ENCODE results near the gene STUB1. TPM values are rescaled to one million over a fixed set of nuclear protein-coding genes. Genes with fewer than 3 reads are reported as not detected.

STUB1 gene
- total RNA-seq, 1 donor from 2014 or later, result 87.1 TPM

DNA sequence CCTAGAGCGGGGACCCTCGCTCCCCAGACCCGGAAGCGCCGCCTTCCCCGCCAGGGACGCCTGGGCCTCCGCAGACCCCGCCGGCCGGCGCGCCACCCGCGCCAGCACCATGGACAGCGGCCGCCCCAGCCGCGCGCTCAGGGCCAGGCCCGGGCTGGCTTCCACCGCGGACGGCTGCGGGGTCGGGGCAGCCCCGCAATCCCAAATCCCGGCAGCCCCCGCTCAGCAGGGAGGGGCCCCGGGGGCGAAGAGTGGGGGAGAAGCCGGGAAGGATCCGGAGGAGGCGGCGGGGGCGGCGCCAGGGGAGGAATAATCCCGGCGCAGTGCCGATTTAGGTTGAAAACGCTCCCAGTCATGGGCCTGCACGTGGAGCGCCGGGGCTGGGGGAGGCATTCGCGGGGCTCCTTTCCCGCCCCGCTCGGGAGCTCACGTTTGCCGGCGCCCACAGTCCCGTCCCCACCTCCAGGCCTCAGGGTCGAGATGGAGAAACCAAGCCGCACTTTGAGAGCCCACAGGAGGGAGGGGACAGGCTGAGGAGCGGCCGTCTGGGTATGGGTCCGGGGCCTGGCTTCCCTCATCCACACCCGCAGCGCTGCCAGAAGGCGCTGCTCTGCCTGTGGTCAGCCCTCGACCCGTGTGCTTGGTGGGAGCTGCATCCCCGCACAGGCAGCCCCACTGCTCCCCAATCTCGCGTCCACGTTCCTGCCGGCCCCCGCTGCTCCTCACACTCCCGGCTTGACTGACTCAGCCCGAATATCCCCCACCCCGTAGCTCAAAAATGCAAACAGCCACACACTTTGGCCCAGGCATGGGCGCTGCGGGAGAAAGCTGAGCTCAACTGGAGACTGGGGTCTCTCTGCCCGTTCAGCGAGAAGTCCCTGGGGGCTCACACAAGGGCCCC is 20.7 kb downstream of the STUB1 start:
- H3K9me3 Mint-ChIP-seq (ENCODE audit: low read depth), result no peaks in the 10 kb centered on the region
- H3K27me3 Mint-ChIP-seq, result peaks cover 62% of the 10 kb centered on the region

DNA sequence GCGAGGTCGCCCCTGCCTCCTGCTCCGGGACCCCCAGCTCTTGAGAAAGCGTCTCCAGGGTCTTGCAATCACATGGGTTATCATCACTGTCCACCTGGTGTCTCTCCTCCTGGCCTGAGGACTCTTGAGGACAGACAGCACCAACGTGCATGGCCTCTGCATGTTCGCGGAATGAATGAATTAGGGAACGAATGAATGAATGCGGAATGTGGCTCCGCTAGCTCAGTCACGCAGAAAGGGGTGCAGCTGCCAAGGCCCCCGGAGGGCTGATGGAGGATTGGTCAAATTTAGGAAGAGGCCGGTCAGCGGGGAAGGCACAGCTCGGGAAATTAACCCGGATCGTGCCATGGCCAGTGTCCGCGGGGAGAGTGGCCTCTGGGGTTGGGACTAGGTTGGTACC is 22.1 kb downstream of the STUB1 start:
- no peak for DNase-seq (ENCODE audit: low spot score, unreplicated experiment)
- H3K4me1 Mint-ChIP-seq (ENCODE audit: low read depth), result no peaks in the 10 kb centered on the region
- no peak overlapping the region for H3K4me3 Mint-ChIP-seq (ENCODE audit: low read depth)
- peaks cover 65% of the 10 kb centered on the region for H3K27me3 Mint-ChIP-seq
- H3K27ac Mint-ChIP-seq, result no peak overlapping the region
- no peaks in the 10 kb centered on the region for H3K36me3 Mint-ChIP-seq (ENCODE audit: insufficient read depth)
- no peaks in the 10 kb centered on the region for H3K9me3 Mint-ChIP-seq (ENCODE audit: low read depth)
- TF ChIP-seq, protein P1, sequence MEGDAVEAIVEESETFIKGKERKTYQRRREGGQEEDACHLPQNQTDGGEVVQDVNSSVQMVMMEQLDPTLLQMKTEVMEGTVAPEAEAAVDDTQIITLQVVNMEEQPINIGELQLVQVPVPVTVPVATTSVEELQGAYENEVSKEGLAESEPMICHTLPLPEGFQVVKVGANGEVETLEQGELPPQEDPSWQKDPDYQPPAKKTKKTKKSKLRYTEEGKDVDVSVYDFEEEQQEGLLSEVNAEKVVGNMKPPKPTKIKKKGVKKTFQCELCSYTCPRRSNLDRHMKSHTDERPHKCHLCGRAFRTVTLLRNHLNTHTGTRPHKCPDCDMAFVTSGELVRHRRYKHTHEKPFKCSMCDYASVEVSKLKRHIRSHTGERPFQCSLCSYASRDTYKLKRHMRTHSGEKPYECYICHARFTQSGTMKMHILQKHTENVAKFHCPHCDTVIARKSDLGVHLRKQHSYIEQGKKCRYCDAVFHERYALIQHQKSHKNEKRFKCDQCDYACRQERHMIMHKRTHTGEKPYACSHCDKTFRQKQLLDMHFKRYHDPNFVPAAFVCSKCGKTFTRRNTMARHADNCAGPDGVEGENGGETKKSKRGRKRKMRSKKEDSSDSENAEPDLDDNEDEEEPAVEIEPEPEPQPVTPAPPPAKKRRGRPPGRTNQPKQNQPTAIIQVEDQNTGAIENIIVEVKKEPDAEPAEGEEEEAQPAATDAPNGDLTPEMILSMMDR (IDR thresholded peaks at IDR 0.05; ENCODE audit: unreplicated experiment), result no peak

More for the DNA sequence above, 20.7 kb downstream of the STUB1 start:
- Mint-ChIP-seq H3K36me3 (ENCODE audit: insufficient read depth) (no peaks in the 10 kb centered on the region), H3K4me1 (ENCODE audit: low read depth) (no peaks in the 10 kb centered on the region), H3K4me3 (ENCODE audit: low read depth) (no peak overlapping the region), H3K27ac (no peak overlapping the region)
- peak; percentile 70 for DNase-seq (ENCODE audit: low spot score, unreplicated experiment)
- TF ChIP-seq, protein P1 (IDR thresholded peaks at IDR 0.05; ENCODE audit: unreplicated experiment), result no peak

DNA sequence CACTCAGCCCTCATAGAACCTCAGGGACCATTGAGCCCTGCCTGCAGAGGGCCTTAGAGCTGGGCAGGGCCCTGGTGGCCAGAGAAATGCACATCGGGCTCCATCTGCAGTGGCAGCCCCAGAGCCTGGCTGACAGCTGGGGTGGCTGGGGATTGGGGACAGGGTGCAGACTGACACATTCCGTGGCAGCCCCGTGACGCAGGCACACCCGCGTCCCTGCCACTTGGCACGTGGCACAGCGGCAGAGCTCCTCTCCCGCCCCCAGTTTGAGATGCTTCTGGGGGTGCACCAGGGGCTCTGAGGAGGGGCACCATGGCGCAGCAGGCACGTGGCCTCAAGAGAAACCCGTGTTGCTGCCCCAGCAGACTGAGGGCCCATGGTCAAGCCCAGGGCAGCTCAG is 23.2 kb downstream of the STUB1 start:
- Mint-ChIP-seq H3K36me3 (ENCODE audit: insufficient read depth) (no peaks in the 10 kb centered on the region), H3K27ac (no peak overlapping the region), H3K27me3 (peaks cover 64% of the 10 kb centered on the region), H3K4me3 (ENCODE audit: low read depth) (no peak overlapping the region), H3K4me1 (ENCODE audit: low read depth) (no peaks in the 10 kb centered on the region), H3K9me3 (ENCODE audit: low read depth) (no peaks in the 10 kb centered on the region)
- TF ChIP-seq, protein P1 (IDR thresholded peaks at IDR 0.05; ENCODE audit: unreplicated experiment), result no peak
- no peak for DNase-seq (ENCODE audit: low spot score, unreplicated experiment)

DNA sequence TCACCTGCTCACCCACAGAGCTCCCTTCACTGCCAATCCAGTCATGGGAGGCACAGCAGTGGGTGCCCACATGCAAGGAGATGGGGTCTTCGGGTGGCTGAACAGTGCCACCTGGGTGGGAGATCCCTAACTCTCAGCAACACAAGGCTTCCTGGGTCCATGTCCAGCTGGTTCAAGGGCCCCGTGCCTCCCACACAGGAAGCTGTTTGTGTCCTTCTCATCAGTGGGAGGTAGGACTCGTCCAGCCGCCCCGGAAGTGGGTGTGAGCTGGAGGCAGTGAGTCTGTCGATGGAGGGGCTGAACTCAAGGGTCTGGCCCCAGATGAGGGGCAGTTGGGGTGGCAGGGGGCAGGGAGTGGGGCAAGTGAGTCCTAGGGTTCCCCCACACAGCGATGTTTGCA is 23.8 kb downstream of the STUB1 start:
- peaks cover 66% of the 10 kb centered on the region for H3K27me3 Mint-ChIP-seq
- H3K36me3 Mint-ChIP-seq (ENCODE audit: insufficient read depth), result no peaks in the 10 kb centered on the region
- TF ChIP-seq, protein P1 (IDR thresholded peaks at IDR 0.05; ENCODE audit: unreplicated experiment), result no peak
- H3K9me3 Mint-ChIP-seq (ENCODE audit: low read depth), result no peaks in the 10 kb centered on the region
- H3K4me1 Mint-ChIP-seq (ENCODE audit: low read depth), result no peaks in the 10 kb centered on the region
- no peak for DNase-seq (ENCODE audit: low spot score, unreplicated experiment)
- no peak overlapping the region for H3K27ac Mint-ChIP-seq
- no peak overlapping the region for H3K4me3 Mint-ChIP-seq (ENCODE audit: low read depth)

DNA sequence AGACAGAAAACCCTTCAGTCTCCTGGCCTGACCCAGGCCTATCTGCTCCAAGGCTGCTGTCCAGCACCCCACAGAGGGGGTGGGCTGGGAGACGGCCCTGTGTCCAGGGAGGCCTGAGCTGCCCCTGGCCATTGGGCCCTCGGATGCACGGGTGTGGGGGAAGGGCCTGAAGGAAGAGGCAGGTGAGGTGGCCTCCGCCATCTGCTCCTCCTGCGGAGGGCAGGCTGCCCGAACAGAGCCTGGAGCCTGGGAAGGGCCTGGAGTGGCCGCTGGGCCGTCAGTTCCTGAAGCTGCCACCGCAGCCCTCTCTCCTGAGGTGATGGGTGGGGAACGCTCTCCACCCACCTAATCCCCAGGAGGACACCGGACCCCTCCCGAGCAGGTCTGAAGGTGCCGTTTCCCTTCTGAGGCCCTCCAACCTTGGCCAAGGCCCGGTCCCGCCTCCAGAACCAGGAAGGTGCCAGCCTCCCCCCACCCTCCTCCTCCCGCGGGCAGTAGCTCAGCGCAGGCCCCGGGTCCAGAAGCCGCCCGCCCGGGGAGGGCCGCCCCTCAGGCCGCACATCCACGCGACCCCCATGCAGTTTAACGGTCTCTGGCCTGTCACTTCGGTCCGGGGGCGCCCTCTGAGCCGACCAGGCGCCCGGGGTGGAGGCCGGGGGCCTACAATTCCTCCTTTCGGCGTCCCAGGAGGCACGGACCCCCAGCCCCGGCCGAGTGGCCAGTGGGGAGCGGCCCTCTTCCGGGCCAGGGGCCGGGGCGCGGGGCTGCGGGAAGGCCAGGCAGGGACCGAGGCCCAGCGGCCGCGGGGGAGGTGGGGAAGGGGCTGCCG is 24.6 kb downstream of the STUB1 start:
- Mint-ChIP-seq H3K4me1 (ENCODE audit: low read depth) (no peaks in the 10 kb centered on the region), H3K27ac (no peak overlapping the region), H3K36me3 (ENCODE audit: insufficient read depth) (no peaks in the 10 kb centered on the region), H3K27me3 (peaks cover 66% of the 10 kb centered on the region), H3K9me3 (ENCODE audit: low read depth) (no peaks in the 10 kb centered on the region), H3K4me3 (ENCODE audit: low read depth) (no peak overlapping the region)
- no peak for DNase-seq (ENCODE audit: low spot score, unreplicated experiment)
- TF ChIP-seq, protein P1 (IDR thresholded peaks at IDR 0.05; ENCODE audit: unreplicated experiment), result no peak
